ENCODE results near the gene CACNA2D4.

CACNA2D4 gene

GRCh38 chr12:1834186-1834925, 84.1 kb downstream of the CACNA2D4 start:
- H3K9me3 ChIP-seq (ENCODE audit: control insufficient read depth, low read length) = no peaks in the 10 kb centered on the region
- H3K36me3 ChIP-seq (ENCODE audit: control insufficient read depth, insufficient read depth, low read length) = no peaks in the 10 kb centered on the region
- no peak overlapping the region for H3K4me3 ChIP-seq (ENCODE audit: insufficient read depth, low read depth, low read length, poor library complexity, severe bottlenecking)
- peaks cover 11% of the 10 kb centered on the region for H3K27me3 ChIP-seq (replicated peaks; ENCODE audit: control insufficient read depth, insufficient read depth, low read length, poor library complexity, severe bottlenecking)
- no peak overlapping the region for H3K27ac ChIP-seq (ENCODE audit: insufficient read depth, low read length, poor library complexity, severe bottlenecking)
- no peak for DNase-seq
- no peaks in the 10 kb centered on the region for H3K4me1 ChIP-seq (ENCODE audit: control insufficient read depth, insufficient read depth, low read length, poor library complexity, severe bottlenecking)

- peaks cover 11% of the 10 kb centered on the region for H3K27me3 ChIP-seq (replicated peaks; ENCODE audit: control insufficient read depth, insufficient read depth, low read length, poor library complexity, severe bottlenecking)
- H3K9me3 ChIP-seq (ENCODE audit: control insufficient read depth, low read length) = no peaks in the 10 kb centered on the region
These were observed 84.8 kb downstream of the CACNA2D4 start for GRCh38 chr12:1833596-1834028.

GRCh38 chr12:1832801-1833595, 85.5 kb downstream of the CACNA2D4 start:
- Histone ChIP-seq H3K27ac (ENCODE audit: insufficient read depth, low read length, poor library complexity, severe bottlenecking) (no peak overlapping the region), H3K27me3 (replicated peaks; ENCODE audit: control insufficient read depth, insufficient read depth, low read length, poor library complexity, severe bottlenecking) (peaks cover 11% of the 10 kb centered on the region), H3K4me1 (ENCODE audit: control insufficient read depth, insufficient read depth, low read length, poor library complexity, severe bottlenecking) (no peaks in the 10 kb centered on the region), H3K9me3 (ENCODE audit: control insufficient read depth, low read length) (no peaks in the 10 kb centered on the region), H3K4me3 (ENCODE audit: insufficient read depth, low read depth, low read length, poor library complexity, severe bottlenecking) (no peak overlapping the region), H3K36me3 (ENCODE audit: control insufficient read depth, insufficient read depth, low read length) (no peaks in the 10 kb centered on the region)
- DNase-seq = no peak

More at GRCh38 chr12:1833596-1834028, 84.8 kb downstream of the CACNA2D4 start:
- Histone ChIP-seq H3K4me3 (ENCODE audit: insufficient read depth, low read depth, low read length, poor library complexity, severe bottlenecking) (no peak overlapping the region), H3K36me3 (ENCODE audit: control insufficient read depth, insufficient read depth, low read length) (no peaks in the 10 kb centered on the region), H3K4me1 (ENCODE audit: control insufficient read depth, insufficient read depth, low read length, poor library complexity, severe bottlenecking) (no peaks in the 10 kb centered on the region), H3K27ac (ENCODE audit: insufficient read depth, low read length, poor library complexity, severe bottlenecking) (no peak overlapping the region)
- DNase-seq = no peak

- Histone ChIP-seq H3K27me3 (replicated peaks; ENCODE audit: control insufficient read depth, insufficient read depth, low read length, poor library complexity, severe bottlenecking) (peaks cover 11% of the 10 kb centered on the region), H3K9me3 (ENCODE audit: control insufficient read depth, low read length) (no peaks in the 10 kb centered on the region), H3K4me3 (ENCODE audit: insufficient read depth, low read depth, low read length, poor library complexity, severe bottlenecking) (no peak overlapping the region), H3K36me3 (ENCODE audit: control insufficient read depth, insufficient read depth, low read length) (no peaks in the 10 kb centered on the region), H3K27ac (ENCODE audit: insufficient read depth, low read length, poor library complexity, severe bottlenecking) (no peak overlapping the region), H3K4me1 (ENCODE audit: control insufficient read depth, insufficient read depth, low read length, poor library complexity, severe bottlenecking) (no peaks in the 10 kb centered on the region)
- DNase-seq = no peak
These were observed 87.2 kb downstream of the CACNA2D4 start for GRCh38 chr12:1830981-1831963.

- DNase-seq = no peak
- peaks cover 11% of the 10 kb centered on the region for H3K27me3 ChIP-seq (replicated peaks; ENCODE audit: control insufficient read depth, insufficient read depth, low read length, poor library complexity, severe bottlenecking)
- no peaks in the 10 kb centered on the region for H3K4me1 ChIP-seq (ENCODE audit: control insufficient read depth, insufficient read depth, low read length, poor library complexity, severe bottlenecking)
- H3K4me3 ChIP-seq (ENCODE audit: insufficient read depth, low read depth, low read length, poor library complexity, severe bottlenecking) = no peak overlapping the region
- no peaks in the 10 kb centered on the region for H3K36me3 ChIP-seq (ENCODE audit: control insufficient read depth, insufficient read depth, low read length)
- no peak overlapping the region for H3K27ac ChIP-seq (ENCODE audit: insufficient read depth, low read length, poor library complexity, severe bottlenecking)
- H3K9me3 ChIP-seq (ENCODE audit: control insufficient read depth, low read length) = no peaks in the 10 kb centered on the region
These were observed 88.0 kb downstream of the CACNA2D4 start for GRCh38 chr12:1830401-1830845.

GRCh38 chr12:1829306-1829900, 89.0 kb downstream of the CACNA2D4 start:
- peaks cover 11% of the 10 kb centered on the region for H3K27me3 ChIP-seq (replicated peaks; ENCODE audit: control insufficient read depth, insufficient read depth, low read length, poor library complexity, severe bottlenecking)
- H3K4me3 ChIP-seq (ENCODE audit: insufficient read depth, low read depth, low read length, poor library complexity, severe bottlenecking) = no peak overlapping the region
- no peak overlapping the region for H3K27ac ChIP-seq (ENCODE audit: insufficient read depth, low read length, poor library complexity, severe bottlenecking)
- no peak for DNase-seq
- H3K36me3 ChIP-seq (ENCODE audit: control insufficient read depth, insufficient read depth, low read length) = no peaks in the 10 kb centered on the region
- no peaks in the 10 kb centered on the region for H3K4me1 ChIP-seq (ENCODE audit: control insufficient read depth, insufficient read depth, low read length, poor library complexity, severe bottlenecking)
- no peaks in the 10 kb centered on the region for H3K9me3 ChIP-seq (ENCODE audit: control insufficient read depth, low read length)

GRCh38 chr12:1828856-1829255, 89.6 kb downstream of the CACNA2D4 start:
- Histone ChIP-seq H3K27me3 (replicated peaks; ENCODE audit: control insufficient read depth, insufficient read depth, low read length, poor library complexity, severe bottlenecking) (peaks cover 11% of the 10 kb centered on the region), H3K4me1 (ENCODE audit: control insufficient read depth, insufficient read depth, low read length, poor library complexity, severe bottlenecking) (no peaks in the 10 kb centered on the region), H3K4me3 (ENCODE audit: insufficient read depth, low read depth, low read length, poor library complexity, severe bottlenecking) (no peak overlapping the region), H3K27ac (ENCODE audit: insufficient read depth, low read length, poor library complexity, severe bottlenecking) (no peak overlapping the region), H3K9me3 (ENCODE audit: control insufficient read depth, low read length) (no peaks in the 10 kb centered on the region), H3K36me3 (ENCODE audit: control insufficient read depth, insufficient read depth, low read length) (no peaks in the 10 kb centered on the region)
- no peak for DNase-seq

GRCh38 chr12:1827826-1828805, 90.3 kb downstream of the CACNA2D4 start:
- no peak overlapping the region for H3K4me3 ChIP-seq (ENCODE audit: insufficient read depth, low read depth, low read length, poor library complexity, severe bottlenecking)
- no peaks in the 10 kb centered on the region for H3K4me1 ChIP-seq (ENCODE audit: control insufficient read depth, insufficient read depth, low read length, poor library complexity, severe bottlenecking)
- H3K27ac ChIP-seq (ENCODE audit: insufficient read depth, low read length, poor library complexity, severe bottlenecking) = no peak overlapping the region
- no peak for DNase-seq
- no peaks in the 10 kb centered on the region for H3K36me3 ChIP-seq (ENCODE audit: control insufficient read depth, insufficient read depth, low read length)
- H3K27me3 ChIP-seq (replicated peaks; ENCODE audit: control insufficient read depth, insufficient read depth, low read length, poor library complexity, severe bottlenecking) = peaks cover 11% of the 10 kb centered on the region
- H3K9me3 ChIP-seq (ENCODE audit: control insufficient read depth, low read length) = no peaks in the 10 kb centered on the region
